CD14-positive monocyte (primary cell): ENCODE data around the gene ASTN2. TPM values are rescaled to one million over a fixed set of nuclear protein-coding genes. Genes with fewer than 3 reads are reported as not detected.

Experiments used
- DNase-seq, 3 donors: peaks; one replicate each; pipeline ENCODE4 v3.0.0-alpha.2; 2011 to 2022
- H2AFZ ChIP-seq: 2 replicates; pipeline ENCODE4 v1.6.0; 2012; ENCODE audit warnings: mild to moderate bottlenecking, low read depth, low read length, inconsistent platforms; ENCODE audit not compliant: insufficient read depth, poor library complexity, severe bottlenecking
- H3K27ac ChIP-seq, 2 donors: 1 replicate in 1 of 2; 2 replicates in 1 of 2; pipeline ENCODE4 v1.5.1; 2012 to 2013; ENCODE audit warnings: low read length in 2 of 2, control low read depth in 1 of 2, inconsistent platforms in 1 of 2, low read depth in 1 of 2, mild to moderate bottlenecking in 1 of 2
- H3K27me3 ChIP-seq, 2 donors: one replicate each; pipeline versions ENCODE4 v1.6.0 to v1.6.1; 2011 to 2013; ENCODE audit warnings: low read length in 2 of 2; ENCODE audit not compliant: control insufficient read depth in 2 of 2, insufficient read depth in 2 of 2
- H3K36me3 ChIP-seq, 2 donors: replicated peaks in 1 of 2; 1 replicate in 1 of 2; 2 replicates in 1 of 2; pipeline versions ENCODE4 v1.5.1 to v1.6.1; 2012 to 2013; ENCODE audit warnings: low read length in 2 of 2, control low read depth in 1 of 2, inconsistent platforms in 1 of 2, mild to moderate bottlenecking in 1 of 2; ENCODE audit not compliant: insufficient read depth in 2 of 2, control insufficient read depth in 1 of 2
- H3K4me1 ChIP-seq, 2 donors: 1 replicate in 1 of 2; 2 replicates in 1 of 2; pipeline versions ENCODE4 v1.5.1 to v1.6.1; 2012 to 2013; ENCODE audit warnings: low read length in 2 of 2, control low read depth in 1 of 2, inconsistent platforms in 1 of 2, mild to moderate bottlenecking in 1 of 2, moderate library complexity in 1 of 2; ENCODE audit not compliant: insufficient read depth in 2 of 2, control insufficient read depth in 1 of 2
- H3K4me2 ChIP-seq: replicated peaks from 2 replicates; pipeline ENCODE3; 2012; ENCODE audit warnings: low read length, moderate library complexity, mild to moderate bottlenecking; ENCODE audit not compliant: poor library complexity, severe bottlenecking; ENCODE audit errors: extremely low read depth
- H3K4me3 ChIP-seq, 3 experiments: fragments of 200-600 bp in 1 of 3; sonication (generic) in 1 of 3; replicated peaks in 1 of 3; 1 replicate in 2 of 3; 2 replicates in 1 of 3; pipeline ENCODE4 v1.5.1; 2011 to 2013; ENCODE audit warnings: low read length in 3 of 3, mild to moderate bottlenecking in 3 of 3, control low read depth in 2 of 3, low read depth in 2 of 3, inconsistent platforms in 1 of 3, moderate library complexity in 1 of 3
- H3K79me2 ChIP-seq: 2 replicates; pipeline ENCODE4 v1.6.0; 2012; ENCODE audit warnings: mild to moderate bottlenecking, control low read depth, inconsistent platforms, low read length, moderate library complexity; ENCODE audit not compliant: insufficient read depth
- H3K9ac ChIP-seq: 2 replicates; pipeline ENCODE4 v1.6.0; 2017; ENCODE audit warnings: low read length, mild to moderate bottlenecking; ENCODE audit not compliant: insufficient read depth, poor library complexity, severe bottlenecking
- H3K9me3 ChIP-seq, 2 donors: replicated peaks in 1 of 2; 1 replicate in 1 of 2; 2 replicates in 1 of 2; pipeline versions ENCODE4 v1.5.1 to v1.6.1; 2012 to 2013; ENCODE audit warnings: low read length in 2 of 2, control low read depth in 1 of 2; ENCODE audit not compliant: control insufficient read depth in 1 of 2, insufficient read depth in 1 of 2
- H4K20me1 ChIP-seq: 2 replicates; pipeline ENCODE4 v1.6.0; 2012; ENCODE audit warnings: mild to moderate bottlenecking, low read length, control low read depth, moderate library complexity; ENCODE audit not compliant: insufficient read depth
- H3K27ac Mint-ChIP-seq, 7 donors: one replicate each; pipeline ENCODE4 v1.8.0; 2020; ENCODE audit warnings: mild to moderate bottlenecking in 7 of 7, mixed read lengths in 7 of 7, moderate library complexity in 6 of 7, inconsistent platforms in 2 of 7
- H3K27me3 Mint-ChIP-seq, 3 donors: one replicate each; pipeline ENCODE4 v1.8.0; 2021 to 2022; ENCODE audit warnings: low read depth in 3 of 3, mild to moderate bottlenecking in 3 of 3, mixed read lengths in 3 of 3, moderate library complexity in 3 of 3, inconsistent platforms in 1 of 3
- H3K36me3 Mint-ChIP-seq, 2 donors: one replicate each; pipeline ENCODE4 v1.8.0; 2020; ENCODE audit warnings: mixed read lengths in 2 of 2, inconsistent platforms in 1 of 2, mild to moderate bottlenecking in 1 of 2
- H3K4me1 Mint-ChIP-seq: one replicate; pipeline ENCODE4 v1.8.0; 2020; ENCODE audit warnings: mild to moderate bottlenecking, mixed read lengths
- H3K4me3 Mint-ChIP-seq, 2 donors: one replicate each; pipeline ENCODE4 v1.8.0; 2020; ENCODE audit warnings: mild to moderate bottlenecking in 2 of 2, mixed read lengths in 2 of 2, moderate library complexity in 1 of 2
- H3K9me3 Mint-ChIP-seq, 7 donors: one replicate each; pipeline ENCODE4 v1.8.0; 2020 to 2022; ENCODE audit warnings: mixed read lengths in 7 of 7, mild to moderate bottlenecking in 6 of 7, moderate library complexity in 6 of 7, inconsistent platforms in 2 of 7
- CTCF ChIP-seq: fragments of 200-600 bp; IDR thresholded peaks from one replicate; pipeline ENCODE4 v1.8.0; 2022; ENCODE audit warnings: antibody characterized with exemption, mild to moderate bottlenecking
- WGBS: methylation state at CpG from one replicate; pipeline ENCODE4 v1.1.5; 2013; ENCODE audit warnings: missing lambda C conversion rate; ENCODE audit not compliant: insufficient coverage; 5-methylcytosine and 5-hydroxymethylcytosine counted together
- intact Hi-C, 2 donors: fragments of 100-400 bp; cut with micrococcal nuclease; formaldehyde crosslinking; loops; one replicate each; pipeline versions ENCODE4 v1.15.0 to v1.15.1; 2023
- polyA plus RNA-seq, 3 donors: library from polyadenylated mRNA; depleted of rRNA in 1 of 3; unstranded in 2 of 3; stranded (reverse) in 1 of 3; fragments of 300-500 nt in 2 of 3; fragments of >200 nt in 1 of 3; fragmentation: Illumina TruSeq in 2 of 3; gene quantifications; 1 replicate in 2 of 3; 2 replicates in 1 of 3; pipeline ENCODE4 v1.2.3, GENCODE V29; 2012 to 2021

Gene ASTN2
- polyA plus RNA-seq, 3 donors: not detected

- Histone ChIP-seq H3K4me1 (no peaks in the 10 kb centered on the region), H3K9ac (no peak overlapping the region), H3K36me3 (no peaks in the 10 kb centered on the region), H3K9me3 (peaks cover 0 to 3% of the 10 kb centered on the region in 2 donors), H3K4me3 (no peak overlapping the region), H4K20me1 (no peaks in the 10 kb centered on the region), H3K4me2 (no peak overlapping the region), H3K79me2 (no peaks in the 10 kb centered on the region), H2AFZ (no peak overlapping the region), H3K27me3 (no peaks in the 10 kb centered on the region), H3K27ac (no peak overlapping the region)
- TF ChIP-seq CTCF: no peak
- Mint-ChIP-seq H3K4me3 (no peak overlapping the region), H3K27ac (no peak overlapping the region), H3K9me3 (peaks cover 1 to 12% (median 3%) of the 10 kb centered on the region in 7 donors), H3K4me1 (no peaks in the 10 kb centered on the region), H3K36me3 (no peaks in the 10 kb centered on the region), H3K27me3 (no peaks in the 10 kb centered on the region)
- WGBS: 95% methylated on average over 2 of the region's 4 CpGs
- intact Hi-C loops: no loop called here
- DNase-seq: no peak
These were observed 980.5 kb downstream of the ASTN2 start for GRCh38 chr9:116434314-116434713.

GRCh38 chr9:116432051-116432450, 982.8 kb downstream of the ASTN2 start:
- Mint-ChIP-seq H3K36me3 (no peaks in the 10 kb centered on the region), H3K27me3 (no peaks in the 10 kb centered on the region), H3K4me1 (no peaks in the 10 kb centered on the region), H3K27ac (no peak overlapping the region), H3K9me3 (peaks cover 0 to 5% (median 2%) of the 10 kb centered on the region in 7 donors), H3K4me3 (no peak overlapping the region)
- Histone ChIP-seq H3K79me2 (no peaks in the 10 kb centered on the region), H3K9me3 (peaks cover 0 to 3% of the 10 kb centered on the region in 2 donors), H3K4me1 (no peaks in the 10 kb centered on the region), H3K27ac (no peak overlapping the region), H3K4me2 (no peak overlapping the region), H3K27me3 (no peaks in the 10 kb centered on the region), H3K4me3 (no peak overlapping the region), H3K36me3 (no peaks in the 10 kb centered on the region), H4K20me1 (no peaks in the 10 kb centered on the region), H2AFZ (no peak overlapping the region), H3K9ac (no peak overlapping the region)
- no CpG with 5 or more reads among the region's 1 CpG for WGBS
- intact Hi-C loops: no loop called here
- no peak for DNase-seq
- TF ChIP-seq CTCF: no peak
